H1 (cell line): ENCODE results near the gene IL22RA2. TPM values are rescaled to one million over a fixed set of nuclear protein-coding genes. Genes with fewer than 3 reads are reported as not detected.

Experiments used
- CTCF ChIA-PET: fragments of 300-600 bp; sonication (Branson Sonifier 250); formaldehyde crosslinking; loops from one replicate; lab custom pipeline; 2021; ENCODE audit not compliant: partially characterized antibody; lab: Charles Lee
- POLR2A ChIA-PET: fragments of 300-600 bp; sonication (Branson Sonifier 250); formaldehyde crosslinking; loops from one replicate; lab custom pipeline; 2021; ENCODE audit warnings: inconsistent platforms; ENCODE audit not compliant: partially characterized antibody; lab: Charles Lee
- DNase-seq, 2 experiments: peaks; one replicate each; pipeline versions ENCODE4 v3.0.0 to v3.0.0-alpha.2; 2010 to 2022; ENCODE audit warnings: low spot score in 2 of 2, low read depth in 1 of 2, mixed read lengths in 1 of 2
- FAIRE-seq: peaks from 2 replicates; lab custom pipeline; 2011; peaks lifted over from hg19 to GRCh38; lab: Jason Lieb, UNC
- H2AFZ ChIP-seq: 2 replicates; pipeline ENCODE4 v1.8.1; 2012; ENCODE audit warnings: low read length, inconsistent platforms
- H2AK5ac ChIP-seq: 2 replicates; pipeline ENCODE4 v1.6.1; 2013; ENCODE audit warnings: low read depth, low read length
- H2BK120ac ChIP-seq: replicated peaks from 2 replicates; pipeline ENCODE3; 2013; ENCODE audit warnings: low read depth, low read length, inconsistent platforms
- H2BK12ac ChIP-seq: 2 replicates; pipeline ENCODE4 v1.6.1; 2013; ENCODE audit warnings: low read depth, low read length
- H2BK15ac ChIP-seq: 2 replicates; pipeline ENCODE4 v1.6.1; 2013; ENCODE audit warnings: low read length
- H2BK20ac ChIP-seq: 2 replicates; pipeline ENCODE4 v1.6.1; 2013; ENCODE audit warnings: low read length
- H2BK5ac ChIP-seq: 2 replicates; pipeline ENCODE4 v1.6.1; 2013; ENCODE audit warnings: low read depth, low read length
- H3K14ac ChIP-seq: 2 replicates; pipeline ENCODE4 v1.6.1; 2013; ENCODE audit warnings: inconsistent platforms; ENCODE audit not compliant: insufficient read length
- H3K18ac ChIP-seq: 2 replicates; pipeline ENCODE4 v1.6.1; 2013; ENCODE audit warnings: low read length; ENCODE audit errors: extremely low read depth
- H3K23ac ChIP-seq: 2 replicates; pipeline ENCODE4 v1.6.1; 2013; ENCODE audit warnings: inconsistent platforms; ENCODE audit not compliant: insufficient read length
- H3K23me2 ChIP-seq: 2 replicates; pipeline ENCODE4 v1.6.1; 2013; ENCODE audit warnings: low read depth, low read length
- H3K27ac ChIP-seq: 2 replicates; pipeline ENCODE4 v1.6.1; 2011; ENCODE audit warnings: low read depth, low read length, inconsistent platforms
- H3K27me3 ChIP-seq, 4 experiments: replicated peaks in 1 of 4; 1 replicate in 1 of 4; 2 replicates in 3 of 4; pipeline versions ENCODE4 v1.6.1 to v1.8.1; 2011 to 2013; ENCODE audit warnings: low read length in 3 of 4, mild to moderate bottlenecking in 3 of 4, inconsistent platforms in 2 of 4, mixed read lengths in 2 of 4, moderate library complexity in 1 of 4; ENCODE audit not compliant: control insufficient read depth in 3 of 4, insufficient read depth in 3 of 4; ENCODE audit errors: extremely low read depth in 1 of 4
- H3K36me3 ChIP-seq, 4 experiments: 2 replicates each; pipeline versions ENCODE4 v1.6.1 to v1.8.1; 2011 to 2013; ENCODE audit warnings: mild to moderate bottlenecking in 4 of 4, low read length in 3 of 4, moderate library complexity in 2 of 4, control low read depth in 1 of 4, inconsistent platforms in 1 of 4; ENCODE audit not compliant: insufficient read depth in 4 of 4, control insufficient read depth in 2 of 4
- H3K4ac ChIP-seq: replicated peaks from 2 replicates; pipeline ENCODE3; 2013; ENCODE audit warnings: low read length, low read depth, mixed read lengths, inconsistent platforms; ENCODE audit not compliant: insufficient read length
- H3K4me1 ChIP-seq, 4 experiments: replicated peaks in 1 of 4; 1 replicate in 1 of 4; 2 replicates in 3 of 4; pipeline versions ENCODE4 v1.6.1 to v1.8.1; 2011 to 2013; ENCODE audit warnings: low read length in 3 of 4, inconsistent platforms in 2 of 4, mixed read lengths in 1 of 4; ENCODE audit not compliant: insufficient read depth in 4 of 4, control insufficient read depth in 3 of 4
- H3K4me2 ChIP-seq, 2 experiments: 2 replicates each; pipeline versions ENCODE4 v1.6.1 to v1.8.1; 2011 to 2013; ENCODE audit warnings: low read depth in 2 of 2, low read length in 2 of 2, control low read depth in 1 of 2, inconsistent platforms in 1 of 2, mild to moderate bottlenecking in 1 of 2; ENCODE audit not compliant: insufficient read depth in 1 of 2
- H3K4me3 ChIP-seq, 4 experiments: fragments of 200-600, 300-600 bp in 1 of 4; sonication (generic), shearing (Covaris generic), sonication (Bioruptor Twin) in 1 of 4; 2 replicates each; pipeline versions ENCODE4 v1.5.1 to v1.8.1; 2011 to 2016; ENCODE audit warnings: low read length in 4 of 4, low read depth in 3 of 4, control low read depth in 2 of 4, inconsistent platforms in 2 of 4, mild to moderate bottlenecking in 2 of 4, mixed read lengths in 1 of 4, moderate library complexity in 1 of 4; ENCODE audit not compliant: insufficient read depth in 2 of 4; ENCODE audit errors: extremely low read depth in 1 of 4
- H3K56ac ChIP-seq: replicated peaks from 2 replicates; pipeline ENCODE3; 2013; ENCODE audit warnings: low read depth, mild to moderate bottlenecking, mixed read lengths, low read length, inconsistent platforms; ENCODE audit not compliant: insufficient read length
- H3K79me1 ChIP-seq: 2 replicates; pipeline ENCODE4 v1.6.1; 2013; ENCODE audit warnings: low read depth, low read length, control low read depth
- H3K79me2 ChIP-seq, 2 experiments: 2 replicates each; pipeline versions ENCODE4 v1.6.1 to v1.8.1; 2012 to 2013; ENCODE audit warnings: low read length in 2 of 2, mild to moderate bottlenecking in 2 of 2, inconsistent platforms in 1 of 2; ENCODE audit not compliant: insufficient read depth in 2 of 2, control insufficient read depth in 1 of 2
- H3K9ac ChIP-seq, 4 experiments: replicated peaks in 1 of 4; 1 replicate in 1 of 4; 2 replicates in 3 of 4; pipeline versions ENCODE4 v1.6.1 to v1.8.1; 2011 to 2013; ENCODE audit warnings: low read depth in 3 of 4, low read length in 3 of 4, control low read depth in 2 of 4, mild to moderate bottlenecking in 2 of 4, moderate library complexity in 2 of 4, inconsistent platforms in 1 of 4; ENCODE audit errors: extremely low read depth in 1 of 4
- H3K9me3 ChIP-seq, 2 experiments: 2 replicates each; pipeline versions ENCODE4 v1.6.1 to v1.8.1; 2012 to 2013; ENCODE audit warnings: mild to moderate bottlenecking in 2 of 2, moderate library complexity in 2 of 2, control low read depth in 1 of 2, inconsistent platforms in 1 of 2, low read depth in 1 of 2, low read length in 1 of 2, mixed read lengths in 1 of 2; ENCODE audit not compliant: insufficient read depth in 2 of 2
- H4K20me1 ChIP-seq, 2 experiments: replicated peaks in 1 of 2; 2 replicates each; pipeline versions ENCODE3 to v1.8.1; 2011 to 2013; ENCODE audit warnings: inconsistent platforms in 2 of 2, low read length in 2 of 2, mild to moderate bottlenecking in 1 of 2; ENCODE audit not compliant: insufficient read depth in 2 of 2, control insufficient read depth in 1 of 2
- H4K5ac ChIP-seq: 2 replicates; pipeline ENCODE4 v1.6.1; 2013; ENCODE audit warnings: low read length, low read depth, mixed read lengths, inconsistent platforms; ENCODE audit not compliant: insufficient read length
- H4K8ac ChIP-seq: 2 replicates; pipeline ENCODE4 v1.8.0; 2013; ENCODE audit warnings: mild to moderate bottlenecking, moderate library complexity, low read length, inconsistent platforms; ENCODE audit not compliant: insufficient read depth; ENCODE audit errors: extremely low read depth
- H4K91ac ChIP-seq: replicated peaks from 2 replicates; pipeline ENCODE3; 2013; ENCODE audit warnings: low read length, mixed read lengths, inconsistent platforms; ENCODE audit not compliant: insufficient read length
- BCL11A ChIP-seq, 2 experiments: IDR thresholded peaks; one replicate each; pipeline ENCODE4 v1.6.1; 2011; ENCODE audit warnings: low read depth in 2 of 2, low read length in 2 of 2, mild to moderate bottlenecking in 2 of 2
- GABPA ChIP-seq: IDR thresholded peaks from 2 replicates; pipeline ENCODE4 v1.6.1; 2011; ENCODE audit warnings: mild to moderate bottlenecking, low read length, moderate library complexity, borderline replicate concordance; ENCODE audit not compliant: insufficient read depth
- RBBP5 ChIP-seq: IDR thresholded peaks from 2 replicates; pipeline ENCODE4 v1.7.1; 2012; ENCODE audit warnings: low read depth, mild to moderate bottlenecking, inconsistent platforms, low read length, moderate library complexity, borderline replicate concordance
- SIX5 ChIP-seq: IDR thresholded peaks from 2 replicates; pipeline ENCODE4 v1.6.1; 2011; ENCODE audit warnings: mild to moderate bottlenecking, low read depth, low read length
- SP4 ChIP-seq: IDR thresholded peaks from 2 replicates; pipeline ENCODE4 v1.6.1; 2012; ENCODE audit warnings: low read length, inconsistent platforms
- polyA plus RNA-seq, 7 experiments: library from polyadenylated mRNA; depleted of rRNA in 3 of 7; stranded (reverse) in 5 of 7; unstranded in 2 of 7; fragments of >200 nt in 5 of 7; fragments of 200-250 nt in 2 of 7; gene quantifications; 1 replicate in 5 of 7; 2 replicates in 1 of 7; 4 replicates in 1 of 7; pipeline versions ENCODE4 v1.2.1 to v1.2.3, GENCODE V29; 2011 to 2013; ENCODE audit warnings: missing spikeins in 2 of 7, mixed read lengths in 2 of 7
- total RNA-seq: library from RNA; stranded (reverse); fragmentation: NEBNext Ultra II Directional; extraction: Animal tissue kit (Norgen Biotek cat#: 25700); gene quantifications from 2 replicates; pipeline ENCODE4 v1.2.1, GENCODE V29; 2021

Gene IL22RA2
- total and polyA plus RNA-seq, 2 of the 8 experiments (the other 6 are each of a cell fraction or from before 2014, with no cell fraction given), result not detected

DNA sequence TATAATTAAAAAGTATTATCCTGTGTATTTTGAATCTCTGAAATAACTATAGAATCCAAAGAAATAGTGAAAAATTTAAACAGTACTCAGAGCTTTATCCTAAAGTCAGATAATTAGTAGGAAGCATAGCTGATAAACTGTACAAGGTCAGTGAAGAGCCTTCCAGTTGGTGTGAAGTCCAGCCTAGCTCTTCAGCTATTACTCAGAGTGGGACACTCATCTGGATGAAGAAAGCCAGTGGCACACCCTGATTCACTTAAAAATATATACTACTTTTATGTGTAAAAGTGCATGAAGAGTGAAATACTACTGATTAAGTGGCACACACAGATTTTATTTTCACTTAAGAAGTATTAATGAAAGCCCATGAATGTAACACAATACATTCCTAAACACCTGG is 42.7 kb upstream of the IL22RA2 start:
- Histone ChIP-seq H3K79me1 (peaks cover 14% of the 10 kb centered on the region), H3K79me2 (peaks cover 20 to 78% of the 10 kb centered on the region in 2 experiments), H4K91ac (no peak overlapping the region), H3K4me2 (no peak overlapping the region; a peak in 1 of 4 replicates), H2BK12ac (no peak overlapping the region), H2BK20ac (no peak overlapping the region), H2AK5ac (no peak overlapping the region), H4K20me1 (peaks cover 2 to 7% of the 10 kb centered on the region in 2 experiments), H2BK5ac (no peak overlapping the region), H3K23me2 (0 out of 2 replicates have a peak, but pooled peaks cover 3% of the 10 kb centered on the region), H3K4ac (no peak overlapping the region), H3K23ac (no peak overlapping the region), H3K4me1 (peaks cover 7 to 9% (median 7%) of the 10 kb centered on the region in 4 experiments; a peak in 6 of 7 replicates), H4K5ac (no peak overlapping the region), H3K27me3 (no peaks in the 10 kb centered on the region), H2BK120ac (no peak overlapping the region), H3K36me3 (peaks cover 0 to 9% (median 4%) of the 10 kb centered on the region in 4 experiments; a peak in 3 of 8 replicates), H2AFZ (no peak overlapping the region), H3K9ac (no peak overlapping the region), H3K56ac (no peak overlapping the region), H2BK15ac (no peak overlapping the region), H4K8ac (no peak overlapping the region), H3K9me3 (no peaks in the 10 kb centered on the region), H3K27ac (no peak overlapping the region), H3K4me3 (no peak overlapping the region), H3K18ac (no peak overlapping the region), H3K14ac (no peak overlapping the region)
- DNase-seq, result no peak
- no peak for TF ChIP-seq SP4
- TF ChIP-seq SIX5, result no peak
- no peak for TF ChIP-seq GABPA
- TF ChIP-seq RBBP5, result no peak
- TF ChIP-seq BCL11A (IDR thresholded peaks at IDR 0.05; ENCODE audit: low read depth in 2 of 2, low read length in 2 of 2), result no peak
- POLR2A ChIA-PET, result no interaction called here
- CTCF ChIA-PET, result no interaction called here
- no peak for FAIRE-seq
